Raji (cell line): ENCODE measurements around the gene RALGPS1.

ENCODE experiments used
- POLR2A ChIP-seq: IDR thresholded peaks from 2 replicates; pipeline ENCODE4 v1.6.1; 2011; ENCODE audit warnings: low read depth, low read length, control low read depth; ENCODE audit not compliant: insufficient read depth

RALGPS1 gene

DNA sequence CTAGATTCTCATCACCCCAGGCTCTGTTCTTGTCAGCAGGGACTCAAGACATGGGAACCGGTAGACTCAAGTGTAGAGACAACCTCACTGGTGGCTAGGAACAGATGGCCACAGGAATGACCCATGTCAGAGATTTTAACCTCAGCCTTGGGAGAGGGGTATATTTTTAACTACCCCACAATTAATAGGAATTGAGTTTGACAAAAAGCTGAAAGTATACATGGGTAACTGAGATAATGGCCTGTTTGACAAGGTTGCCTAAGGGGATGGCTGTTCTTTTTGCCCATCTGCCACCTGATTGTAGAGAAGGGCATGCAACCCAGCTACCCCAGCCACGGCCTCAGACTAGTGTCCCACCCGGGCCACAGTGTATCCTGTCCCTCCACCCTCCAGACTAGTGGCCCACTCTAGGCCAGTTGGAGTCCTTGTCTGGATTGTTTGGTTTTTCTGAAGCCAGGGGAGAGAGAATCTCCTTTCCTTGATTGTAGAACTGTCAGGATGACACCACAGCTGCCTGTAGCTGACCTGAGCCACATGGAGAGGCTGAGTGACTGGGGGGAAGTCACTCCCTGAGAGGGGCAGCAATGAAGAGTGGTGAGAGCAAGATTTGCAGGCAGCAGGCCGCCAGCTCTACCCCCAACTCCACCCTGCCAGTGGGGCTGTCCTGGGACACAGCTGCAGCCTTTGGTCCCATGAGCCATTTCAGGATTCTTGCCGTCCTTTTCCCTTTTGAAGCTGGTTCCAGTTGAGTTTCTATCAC lies 222.5 kb downstream of the RALGPS1 start:
- TF ChIP-seq POLR2A, result no peak

DNA sequence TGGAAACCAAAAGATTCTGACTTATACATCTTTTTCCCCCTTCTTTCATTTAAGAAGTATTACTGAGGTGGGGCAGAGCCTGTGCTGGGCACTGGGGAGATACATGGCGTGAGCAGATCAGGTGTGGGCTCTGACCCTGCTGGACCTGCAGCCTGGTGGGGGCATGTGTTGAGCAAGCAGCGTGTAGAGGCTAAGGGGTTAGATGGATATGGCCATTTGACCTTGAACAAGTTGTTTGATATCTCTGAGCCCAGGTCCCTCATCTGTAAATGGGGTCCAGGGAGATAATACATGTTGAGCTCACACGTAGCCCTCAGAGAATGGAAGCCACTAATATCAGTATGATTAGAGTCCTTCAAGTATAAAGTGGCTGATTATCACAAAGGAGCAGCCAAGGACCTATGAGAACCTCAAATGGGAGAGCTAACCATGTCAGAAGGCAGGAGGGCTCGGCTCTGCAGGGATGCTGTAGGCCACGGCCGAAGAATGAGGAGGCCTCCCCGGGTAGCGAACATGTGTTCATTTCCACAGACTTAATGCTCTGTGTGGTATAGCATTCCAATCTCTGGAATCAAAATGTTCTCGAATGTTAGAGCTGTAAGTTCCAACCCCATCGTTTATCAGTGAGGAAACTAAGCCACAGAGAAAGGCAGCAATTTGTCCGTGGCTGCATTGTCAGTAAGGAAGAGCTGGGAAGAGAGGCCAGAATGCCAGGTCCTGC lies 223.2 kb downstream of the RALGPS1 start:
- TF ChIP-seq POLR2A, result no peak

DNA sequence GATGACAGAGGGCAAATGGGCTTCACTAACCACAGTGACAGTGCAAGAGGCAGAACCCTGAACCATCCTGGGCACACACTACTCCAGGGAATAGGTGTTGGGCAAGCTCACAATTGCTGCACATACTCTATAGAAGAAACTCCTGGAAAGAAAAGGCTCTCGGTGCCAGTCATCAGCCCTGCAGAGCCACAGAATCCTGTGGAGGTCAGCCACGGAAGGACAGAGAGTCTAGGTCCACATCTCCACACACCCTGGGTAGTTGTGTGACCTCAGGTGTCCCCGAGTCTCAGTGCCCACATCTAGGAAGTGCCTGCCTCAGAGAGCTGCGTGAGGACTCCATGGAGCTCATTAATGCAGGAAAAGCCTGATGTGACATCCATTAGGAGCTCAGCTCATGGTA lies 223.9 kb downstream of the RALGPS1 start:
- TF ChIP-seq POLR2A, result no peak

DNA sequence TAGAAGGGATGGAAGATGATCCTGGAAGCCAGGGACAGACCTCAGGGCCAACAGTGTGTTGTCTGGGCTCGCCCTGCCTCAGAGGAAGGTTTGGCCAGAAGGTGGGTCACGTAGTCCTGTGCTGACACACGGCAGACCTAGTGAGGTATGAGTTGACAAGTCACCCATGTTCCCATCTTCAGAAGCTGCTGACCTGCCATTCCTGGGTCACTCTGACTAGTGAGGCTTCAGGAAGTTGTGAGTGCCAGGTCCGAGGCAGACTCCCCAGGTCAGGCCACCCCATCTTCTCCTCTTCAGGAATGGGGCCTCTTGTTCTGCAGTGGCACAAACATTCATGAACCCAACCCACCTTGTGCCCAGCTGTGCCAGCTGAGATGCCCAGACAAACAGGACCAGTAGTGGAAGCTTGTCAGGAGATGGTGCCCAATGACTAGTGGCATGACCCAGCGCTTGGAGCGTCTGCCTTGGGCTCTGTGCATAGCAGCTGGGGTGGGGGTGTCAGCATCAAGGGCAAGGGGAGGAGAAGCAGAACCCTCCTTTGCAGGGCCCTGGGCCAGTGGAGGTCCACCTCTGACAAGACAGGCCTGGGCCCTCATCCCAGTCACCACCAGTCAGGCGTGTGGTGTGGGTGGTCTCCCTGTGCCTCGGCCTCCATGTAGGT lies 224.6 kb downstream of the RALGPS1 start:
- no peak for TF ChIP-seq POLR2A

DNA sequence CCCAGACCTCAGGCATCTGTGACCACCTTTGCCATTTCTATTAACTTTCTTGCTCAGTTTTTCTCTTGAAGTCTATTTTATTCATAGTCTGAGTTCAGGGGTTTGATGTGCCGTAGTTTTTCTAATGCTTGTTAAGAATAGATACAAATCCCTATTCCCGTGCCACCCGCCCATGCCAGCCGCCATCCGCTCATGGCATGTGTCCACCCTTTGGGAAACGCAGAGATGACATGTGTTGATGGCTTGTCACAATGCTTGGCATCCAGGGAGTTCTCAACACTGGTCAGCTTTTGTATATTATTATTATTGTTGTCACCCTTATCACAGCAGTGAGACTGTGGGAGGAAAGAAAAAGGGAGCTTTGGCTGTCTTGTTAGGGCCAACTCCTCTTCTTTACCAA lies 225.2 kb downstream of the RALGPS1 start:
- no peak for TF ChIP-seq POLR2A

DNA sequence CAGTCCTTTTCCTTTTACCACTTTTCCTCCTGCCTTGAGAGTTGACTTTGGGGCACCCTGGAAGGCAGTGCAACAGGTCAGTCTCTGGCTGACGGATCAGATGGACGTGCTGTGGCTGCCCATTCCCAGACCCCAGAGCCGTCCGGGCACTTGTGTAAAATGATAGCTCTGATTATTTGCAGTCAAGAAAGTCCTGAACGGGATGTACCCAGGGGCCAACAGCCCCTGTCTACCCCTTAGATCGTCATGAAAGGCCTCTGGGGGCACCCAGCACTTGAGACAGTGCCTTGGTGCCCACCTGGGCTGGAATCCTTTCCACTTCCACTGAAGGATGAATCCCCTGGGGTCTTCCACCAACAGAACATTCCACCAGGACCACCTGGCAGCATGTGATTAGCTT lies 225.6 kb downstream of the RALGPS1 start:
- TF ChIP-seq POLR2A, result no peak

DNA sequence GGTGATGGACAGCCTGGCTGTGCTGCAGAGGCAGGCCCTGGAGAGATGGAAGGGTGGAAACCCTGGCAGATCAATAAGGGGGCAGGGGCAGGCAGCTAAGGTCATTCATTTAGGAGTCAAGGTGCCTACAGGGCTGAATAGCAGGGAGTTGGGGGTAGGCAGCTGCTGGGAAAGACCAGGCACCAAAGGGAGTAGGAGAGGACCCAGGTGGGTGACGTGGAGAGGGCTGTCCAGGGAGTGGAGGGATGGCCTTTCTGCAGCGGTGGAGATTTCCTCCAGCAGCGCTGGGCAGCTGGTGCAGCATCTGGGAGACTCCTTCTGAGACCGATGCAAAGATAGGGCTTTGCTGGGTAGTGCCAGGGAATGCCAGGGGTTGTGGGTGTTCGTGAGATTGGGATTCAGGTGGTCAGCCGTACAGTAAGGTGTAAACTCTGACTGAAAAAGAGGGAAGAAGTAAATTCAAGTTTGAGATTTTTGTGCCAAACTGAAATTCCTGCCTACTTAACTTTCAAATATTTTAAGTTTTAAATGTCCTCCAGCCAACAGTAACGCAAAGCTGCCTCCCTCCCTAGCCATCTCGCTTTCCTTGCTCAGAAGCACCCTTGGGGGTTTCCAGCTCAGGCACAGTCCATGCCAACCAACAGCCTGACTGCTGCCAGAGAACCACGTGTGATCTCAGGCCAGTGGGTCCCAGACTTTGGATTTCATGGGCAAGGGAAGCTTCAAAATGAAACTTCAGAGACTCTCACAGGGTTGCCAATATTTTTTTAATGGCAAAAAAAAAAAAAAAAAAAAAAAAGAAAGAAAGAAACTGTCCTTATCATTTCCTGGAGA lies 226.5 kb downstream of the RALGPS1 start:
- TF ChIP-seq POLR2A, result no peak

DNA sequence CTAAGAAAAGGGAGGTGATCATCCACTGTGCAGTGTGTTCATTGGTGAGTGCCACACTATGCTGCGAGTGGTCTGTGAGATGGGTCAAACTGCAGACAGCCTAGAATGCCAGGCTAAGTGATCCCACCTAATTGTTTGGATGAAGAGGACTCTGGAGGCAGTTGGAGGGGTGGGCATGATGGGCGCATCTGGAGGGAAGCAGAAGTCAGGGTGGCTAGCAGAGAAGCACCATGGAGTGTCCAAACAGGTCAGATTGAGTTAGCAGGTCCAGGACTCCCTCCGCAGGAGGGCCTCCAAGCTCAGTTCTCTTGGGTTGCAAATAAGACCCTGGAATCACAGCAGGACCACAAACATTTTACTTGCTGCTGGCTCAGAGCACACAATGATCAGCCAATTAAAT lies 227.7 kb downstream of the RALGPS1 start:
- no peak for TF ChIP-seq POLR2A

DNA sequence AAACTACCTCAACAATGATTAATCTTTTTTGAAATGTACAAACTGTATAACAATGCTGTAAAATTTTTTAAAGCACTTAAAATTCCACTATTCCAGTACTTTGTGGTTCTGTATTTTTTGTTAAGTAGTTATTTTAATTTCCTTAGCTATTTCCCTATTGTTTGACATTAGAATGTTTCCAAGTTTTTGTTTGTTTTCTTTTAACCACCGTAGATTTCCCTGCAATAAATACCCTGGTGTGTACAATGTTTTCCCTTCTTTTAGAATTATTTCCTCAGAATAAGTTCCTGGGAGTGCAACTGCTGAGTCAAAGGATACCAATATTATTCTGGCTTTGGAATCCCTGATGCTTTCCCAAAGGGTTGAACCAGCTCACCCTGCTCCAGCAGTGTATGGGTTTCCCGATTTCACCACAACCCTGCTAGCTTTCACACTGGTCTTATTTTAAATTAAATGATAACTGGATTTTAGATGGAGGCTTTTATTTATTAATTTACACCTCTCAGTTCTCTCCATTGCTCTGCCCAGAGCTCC lies 228.4 kb downstream of the RALGPS1 start:
- TF ChIP-seq POLR2A, result no peak

DNA sequence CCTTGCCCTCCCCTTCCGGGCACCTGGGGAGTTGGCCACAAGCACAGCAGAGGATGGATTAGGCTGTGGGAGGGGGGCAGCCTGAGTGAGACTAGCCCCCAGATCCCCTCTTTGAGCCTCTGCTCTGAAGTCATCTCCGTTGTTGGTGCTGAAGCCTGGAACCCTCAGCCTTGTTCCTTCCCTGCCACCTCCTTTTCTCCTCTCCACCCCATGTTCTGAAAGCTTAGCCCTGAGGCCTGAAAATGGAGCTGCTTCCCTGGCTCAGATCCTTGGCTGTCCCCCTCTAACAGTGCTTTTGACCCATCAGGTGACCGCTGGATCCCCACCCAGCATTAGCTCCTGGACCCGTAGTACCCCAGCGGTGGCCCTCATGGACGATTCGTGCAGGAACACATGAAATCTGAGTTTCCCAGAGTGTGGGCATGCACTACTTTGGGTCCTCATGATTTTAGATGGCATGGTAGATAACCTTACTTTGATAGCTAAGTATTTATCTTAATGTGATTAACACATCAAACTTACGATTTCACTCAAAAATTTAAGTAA lies 229.4 kb downstream of the RALGPS1 start:
- no peak for TF ChIP-seq POLR2A

DNA sequence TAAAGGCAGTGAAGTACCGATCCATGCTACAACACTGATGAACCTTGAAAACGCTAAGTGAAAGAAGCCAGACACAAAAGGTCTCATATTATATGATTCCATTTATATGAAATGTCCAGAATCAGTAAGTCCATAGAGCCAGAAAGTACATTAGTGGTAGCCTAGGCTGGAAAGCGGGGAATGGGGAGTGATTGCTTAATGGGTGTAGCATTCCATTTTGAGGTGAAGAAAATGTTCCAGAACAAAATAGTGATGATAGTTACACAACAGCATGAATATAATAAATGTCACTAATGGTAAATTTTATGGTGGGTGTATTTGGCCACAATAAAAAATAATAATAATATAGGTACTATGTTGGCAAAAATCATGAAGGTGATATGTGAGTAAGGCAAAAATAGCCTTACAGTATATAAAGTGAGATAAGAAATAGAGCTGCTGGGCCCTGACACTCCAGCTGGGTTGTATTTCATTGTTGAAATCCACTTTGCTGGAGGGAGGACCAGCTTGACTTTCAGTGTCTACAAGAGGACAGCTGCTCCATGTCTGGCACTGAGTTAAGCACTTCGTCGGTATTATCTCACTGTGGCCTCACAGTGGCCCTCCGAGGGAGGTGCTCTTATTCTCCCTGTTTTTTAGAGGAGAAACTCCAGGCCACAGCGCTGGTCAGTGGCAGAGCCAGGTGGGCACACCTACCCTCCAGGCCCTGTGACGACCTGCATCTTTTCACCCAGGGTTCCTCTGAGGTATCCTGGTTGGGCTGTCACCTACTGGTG lies 230.3 kb downstream of the RALGPS1 start:
- no peak for TF ChIP-seq POLR2A

DNA sequence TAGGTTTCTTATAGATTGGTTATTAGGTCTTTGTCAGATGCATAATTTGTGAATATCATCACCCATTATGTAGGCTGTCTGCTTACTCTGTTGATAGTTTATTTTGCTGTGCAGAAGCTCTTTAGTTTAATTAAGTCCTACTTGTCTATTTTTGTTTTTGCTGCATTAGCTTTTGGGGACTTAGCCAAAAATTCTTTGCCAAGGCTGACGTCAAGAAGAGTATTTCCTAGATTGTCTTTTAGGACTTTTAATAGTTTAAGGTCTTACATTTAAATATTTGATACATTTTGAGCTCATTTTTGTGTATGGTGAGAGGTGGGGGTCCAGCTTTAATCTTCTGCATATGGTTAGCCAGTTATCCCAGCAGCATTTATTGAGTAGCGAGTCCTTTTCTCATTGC lies 232.7 kb downstream of the RALGPS1 start:
- no peak for TF ChIP-seq POLR2A

DNA sequence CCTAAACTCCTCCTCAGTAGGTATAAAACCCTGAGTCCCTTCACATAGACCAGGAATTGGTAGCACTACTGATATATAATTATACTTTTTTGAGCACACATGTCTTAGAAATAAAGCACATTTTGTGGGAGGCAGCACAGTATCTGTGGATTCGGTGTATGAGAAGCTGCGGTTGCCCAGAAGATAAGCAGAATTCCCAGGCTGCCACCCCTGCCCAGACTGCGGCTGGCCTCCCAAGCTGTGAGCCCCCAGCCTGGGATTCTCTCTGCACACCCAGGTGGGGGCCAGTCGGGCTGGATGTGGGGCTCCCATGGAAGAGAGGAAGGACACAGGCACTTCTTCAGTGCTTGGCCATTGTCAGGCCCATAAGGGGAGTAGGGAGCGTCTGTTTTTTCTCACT lies 233.4 kb downstream of the RALGPS1 start:
- TF ChIP-seq POLR2A, result no peak

DNA sequence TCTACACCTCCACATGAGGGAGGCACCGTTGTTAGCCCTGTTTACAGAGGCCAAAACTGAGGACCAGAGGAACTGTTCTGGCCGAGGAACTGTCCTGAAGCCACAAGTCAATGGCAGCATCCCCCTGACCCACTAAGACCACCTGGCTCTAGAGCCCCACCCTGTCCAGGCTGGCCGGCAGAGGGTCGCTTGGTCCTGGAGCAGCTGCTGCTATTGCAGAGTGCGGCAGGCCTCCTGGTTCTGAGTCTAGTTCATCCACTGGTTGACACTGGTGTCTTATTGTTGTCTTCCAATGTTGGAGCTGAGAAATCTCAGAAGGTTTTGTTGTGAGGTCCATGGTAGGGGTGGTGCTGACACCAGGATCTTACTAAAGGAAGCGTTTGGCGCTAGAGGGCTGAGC lies 234.4 kb downstream of the RALGPS1 start:
- no peak for TF ChIP-seq POLR2A
